Spleen (tissue), 7 donors: ENCODE measurements around the gene TMEM107.
A peak's percentile ranks its signal among the peaks of the same experiment; 100 is the strongest.

Experiments
- CTCF ChIP-seq, 11 experiments: fragments of 200-600 bp in 7 of 11; fragments of 450-650 bp in 4 of 11; sonication (generic) in 4 of 11; IDR thresholded peaks in 8 of 11; conservative IDR thresholded peaks in 3 of 11; 1 replicate in 7 of 11; 2 replicates in 4 of 11; pipeline versions ENCODE4 v1.4.0 to v1.8.0; 2016 to 2021; ENCODE audit warnings: antibody characterized with exemption in 11 of 11, inconsistent platforms in 4 of 11, mild to moderate bottlenecking in 1 of 11
- POLR2A ChIP-seq, 3 donors: fragments of 450-650 bp; IDR thresholded peaks; one replicate each; pipeline ENCODE4 v1.5.1; 2017; ENCODE audit warnings: antibody characterized with exemption in 3 of 3, mild to moderate bottlenecking in 1 of 3
- POLR2AphosphoS5 ChIP-seq, 3 donors: sonication (generic); formaldehyde crosslinking; IDR thresholded peaks; one replicate each; pipeline ENCODE4 v1.5.1; 2017; ENCODE audit warnings: antibody characterized with exemption in 3 of 3
- donor health status: DM: no; HTN: no; CAD: no; lungs with moderate emphysema.
- donor health status: DM: no; HTN: no; CAD: no.
- donor health status: DM: no; HTN: no; CAD: no.

GRCh38 chr17:8187517-8188262 lies 11.5 kb upstream of the TMEM107 start:
- TF ChIP-seq CTCF (IDR thresholded peaks at IDR 0.05 in 8 of 11, conservative IDR thresholded peaks at IDR 0.05 in 3 of 11) (peak in 1 of 11 experiments; percentile 18), POLR2AphosphoS5 (IDR thresholded peaks at IDR 0.05) (peak in 1 of 3 donors; percentile 69), POLR2A (IDR thresholded peaks at IDR 0.05) (peak in 1 of 3 donors; percentile 16)
